Suppressor macrophage (primary cell): ENCODE results near the gene RBMS1.
A peak's percentile ranks its signal among the peaks of the same experiment; 100 is the strongest.

Experiments
- DNase-seq, 4 experiments: peaks; one replicate each; pipeline ENCODE4 v3.0.0-alpha.2; 2020 to 2022

RBMS1 gene

DNA sequence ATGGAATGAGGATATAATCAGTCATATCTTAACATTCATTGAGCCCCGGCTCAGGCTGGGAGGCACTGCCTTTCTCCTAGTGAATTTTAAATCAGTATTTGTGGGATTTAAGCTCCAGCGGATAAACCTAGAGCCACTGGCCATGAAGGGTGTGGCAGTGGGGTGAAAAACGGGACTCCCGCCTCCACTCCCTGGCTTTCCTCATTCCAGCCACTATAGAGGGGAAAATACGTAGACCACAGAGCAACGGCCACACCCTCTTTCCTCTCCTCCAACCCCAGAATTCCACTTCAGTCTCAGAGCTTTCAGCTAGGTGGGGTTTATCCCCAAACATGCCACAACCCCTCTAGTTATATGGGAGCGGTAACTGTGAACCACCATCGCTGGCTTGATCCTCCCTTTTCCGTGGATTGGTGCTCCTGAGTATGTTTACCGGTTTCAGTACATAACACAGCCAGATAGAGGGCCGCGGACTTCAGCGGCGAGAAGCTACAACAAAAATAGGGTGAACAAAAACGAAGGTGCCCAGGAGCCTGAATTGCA, 223.0 kb downstream of the RBMS1 start:
- DNase-seq: no peak

DNA sequence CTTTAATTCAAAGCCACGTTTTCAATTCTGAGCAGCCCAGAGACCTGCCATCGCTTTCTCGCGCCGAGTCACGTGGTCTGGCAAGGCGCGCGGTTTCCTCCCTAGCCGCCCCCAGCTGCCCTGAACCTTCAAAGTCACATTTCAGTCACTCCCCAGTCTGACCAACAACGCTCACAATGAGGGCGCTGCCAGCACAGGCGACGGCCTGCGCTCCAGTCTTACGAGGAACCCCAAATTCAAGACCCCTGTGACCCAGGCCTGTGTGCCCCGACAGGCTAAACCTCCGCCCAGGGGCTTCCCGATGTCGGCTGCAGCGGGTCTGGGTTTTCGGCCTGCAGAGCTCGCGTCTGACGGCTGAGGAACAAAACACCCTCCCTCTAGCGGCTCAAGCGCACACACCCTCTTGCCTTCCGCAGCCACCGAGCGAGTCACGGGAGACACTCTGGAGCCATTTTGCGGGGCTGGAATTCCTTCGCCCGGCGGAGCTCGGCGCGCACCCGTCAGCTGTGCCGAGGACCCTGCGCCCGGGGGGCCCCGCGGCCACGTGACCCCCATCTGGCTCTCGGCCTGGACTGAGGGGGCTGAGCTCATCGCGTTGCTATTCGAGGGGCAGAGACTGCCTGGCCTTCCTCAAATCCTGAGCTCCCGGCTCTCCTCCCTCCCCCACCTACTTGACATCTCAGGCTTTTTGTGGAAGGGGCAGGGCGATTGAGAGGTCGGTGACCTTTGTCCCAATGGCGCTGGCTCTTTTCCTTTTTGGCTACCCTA, 223.6 kb downstream of the RBMS1 start:
- DNase-seq: peak; percentile 65 to 87 (median 80)

DNA sequence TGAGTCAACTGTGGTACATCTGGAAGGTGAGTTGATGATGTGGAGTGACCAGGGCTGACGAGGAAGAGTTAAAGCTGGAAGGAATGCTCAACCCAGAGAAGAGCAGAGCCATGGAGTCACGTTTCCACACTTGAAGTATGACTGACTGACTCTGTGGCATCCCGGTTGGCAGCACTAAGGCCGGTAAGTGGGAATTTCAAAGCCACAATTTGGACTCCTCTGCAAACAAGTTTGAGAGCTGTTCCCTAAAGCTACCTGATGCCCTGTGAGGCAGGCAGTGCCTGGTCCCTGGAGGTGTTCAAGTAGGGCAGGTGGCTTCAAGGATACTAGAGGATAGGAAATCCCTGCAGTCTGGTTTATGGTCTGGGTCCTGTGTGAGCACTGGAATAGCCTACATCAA, 224.2 kb downstream of the RBMS1 start:
- DNase-seq: no peak

DNA sequence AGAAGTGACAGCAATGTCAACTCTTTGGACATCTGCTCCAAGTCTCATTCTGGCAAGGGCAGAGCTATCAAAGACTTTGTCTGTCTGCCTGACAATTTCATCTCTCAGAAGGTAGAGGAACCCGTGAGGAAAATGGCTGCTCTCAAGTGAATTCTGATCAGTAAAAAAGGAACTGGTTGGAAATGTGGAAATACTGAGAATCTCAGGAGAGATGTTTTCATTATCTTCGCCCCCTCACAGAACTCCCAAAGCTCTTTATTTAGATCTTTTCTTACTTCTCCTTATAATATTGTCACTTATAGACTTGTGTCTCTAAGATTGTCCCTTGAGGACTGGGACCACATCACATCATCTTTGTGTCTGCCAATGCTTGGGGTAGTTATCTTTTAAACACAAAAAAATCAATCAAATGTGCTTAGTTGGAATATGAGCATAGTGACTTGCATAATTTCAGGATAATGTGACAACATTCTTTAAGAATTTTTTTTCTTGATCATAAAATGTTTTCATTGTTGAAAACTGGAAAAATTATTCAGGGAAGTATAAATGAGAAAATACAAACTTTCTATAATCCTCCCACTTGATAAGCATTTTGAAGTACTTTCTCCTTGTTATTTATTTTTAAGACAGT, 225.3 kb downstream of the RBMS1 start:
- DNase-seq: peak; percentile 22 to 64 (median 43)

DNA sequence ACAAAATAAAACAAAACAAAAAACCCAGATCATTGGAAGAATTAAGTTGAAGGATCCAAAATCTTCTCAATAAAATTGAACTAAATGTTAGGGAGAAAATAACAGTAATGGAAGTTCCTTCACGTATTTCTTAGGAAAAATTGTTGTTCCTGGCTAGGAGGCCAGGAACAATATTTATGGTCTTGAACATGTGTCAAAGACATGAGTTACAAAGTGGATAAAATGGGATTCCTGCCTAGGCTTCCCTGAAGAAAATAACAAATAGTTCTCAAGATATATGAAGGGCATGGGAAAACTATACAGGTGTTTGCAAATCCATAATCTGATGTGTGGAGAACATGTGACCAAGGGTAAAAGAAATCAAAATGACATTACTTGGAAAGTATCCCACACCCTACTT, 225.9 kb downstream of the RBMS1 start:
- DNase-seq: no peak

DNA sequence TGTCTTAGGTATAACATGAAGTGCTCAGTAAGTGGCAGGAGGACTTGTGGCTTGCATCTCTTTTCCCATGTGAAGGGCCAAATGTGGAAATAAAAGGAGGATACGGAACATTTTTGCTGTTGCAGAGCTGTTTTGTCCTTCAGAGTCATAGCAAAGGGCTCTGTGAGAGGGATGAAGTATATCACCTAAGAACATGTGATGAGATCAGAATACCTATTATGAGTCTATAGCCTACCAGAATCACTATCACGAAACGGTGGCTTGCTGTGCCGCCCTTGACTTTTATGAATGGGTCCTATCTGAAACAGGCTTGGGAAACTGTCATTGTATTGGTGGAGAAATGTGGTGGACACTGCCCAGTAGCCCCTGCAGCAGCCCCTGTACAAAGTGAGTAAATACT, 226.6 kb downstream of the RBMS1 start:
- no peak for DNase-seq

DNA sequence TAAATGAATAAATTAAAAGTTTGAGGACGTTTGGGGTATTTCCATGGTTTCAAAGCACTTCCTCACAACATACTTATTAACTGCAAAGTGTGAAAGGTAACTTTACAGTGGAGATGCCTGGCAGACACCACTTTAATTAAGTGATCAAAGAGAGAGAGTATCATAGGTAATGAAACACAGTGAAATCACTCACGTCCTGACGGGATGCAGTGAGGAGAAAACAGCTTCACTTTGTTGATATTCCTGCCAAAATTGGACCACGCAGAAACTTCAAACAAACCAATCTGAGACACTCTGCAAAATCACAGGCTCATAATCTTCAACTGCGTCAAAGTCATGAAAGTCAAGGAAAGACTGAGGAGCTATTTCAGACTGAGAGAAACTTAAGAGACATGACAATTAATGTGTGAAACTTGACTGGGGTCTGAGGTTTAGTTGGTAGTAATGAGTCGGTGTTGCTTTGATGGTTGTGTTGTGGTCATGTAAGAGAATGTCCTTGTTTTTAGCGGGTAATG, 227.5 kb downstream of the RBMS1 start:
- no peak for DNase-seq

DNA sequence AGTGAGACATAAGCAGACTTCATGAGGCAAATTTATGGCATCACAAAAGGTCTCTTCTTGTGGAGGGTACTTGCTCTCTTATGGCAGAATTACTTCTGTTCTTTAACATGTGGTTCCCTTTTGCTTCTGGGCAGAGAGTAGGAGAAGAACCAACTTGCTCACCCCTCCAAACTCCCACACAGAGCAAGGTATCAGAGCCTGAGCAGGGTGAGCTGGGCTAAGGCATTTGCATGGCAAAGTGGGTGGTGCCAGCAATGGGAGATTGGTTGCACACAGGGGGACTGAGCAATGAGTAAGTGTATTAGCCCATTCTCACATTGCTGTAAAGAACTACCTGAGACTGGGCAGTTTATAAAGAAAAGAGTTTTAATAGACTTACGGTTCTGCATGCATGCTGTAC, 229.3 kb downstream of the RBMS1 start:
- DNase-seq: peak; percentile 23 to 63 (median 56)

DNA sequence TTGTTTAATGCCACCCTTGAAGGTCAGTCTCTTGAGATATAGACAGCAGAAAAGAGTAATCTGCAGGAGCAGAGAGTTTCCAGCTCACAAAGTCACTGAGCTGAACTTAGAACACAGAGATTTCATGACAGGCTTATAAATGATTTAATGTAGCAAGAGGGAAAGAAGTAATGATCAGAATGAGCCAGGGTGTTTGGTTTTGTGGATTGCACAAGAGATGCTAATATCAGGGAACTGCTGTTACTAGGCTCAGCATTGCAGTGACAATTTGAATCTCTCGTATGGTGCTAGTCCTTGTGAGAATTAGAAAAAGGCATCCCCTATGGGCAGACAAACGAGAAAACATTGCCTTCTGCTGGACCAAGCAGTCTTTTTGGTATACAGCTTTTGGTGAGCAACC, 231.9 kb downstream of the RBMS1 start:
- no peak for DNase-seq

DNA sequence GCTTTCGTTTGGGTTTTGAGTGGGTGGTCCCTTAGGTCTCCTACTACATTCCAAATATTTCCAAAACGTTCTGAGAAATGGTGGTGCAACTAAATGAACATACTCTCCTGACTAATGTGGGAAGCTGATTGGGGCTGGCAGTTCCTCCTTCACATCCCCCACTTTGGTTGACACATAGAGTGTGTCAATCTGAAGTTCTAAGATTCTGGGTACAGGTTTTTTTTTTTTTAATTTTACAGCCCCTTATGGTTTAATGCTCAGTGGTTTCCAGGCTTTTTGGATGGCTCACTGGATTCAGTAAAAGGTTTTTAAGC, 235.2 kb downstream of the RBMS1 start:
- DNase-seq: peak in 3 of 4 experiments; percentile 42 to 50 (median 49)

DNA sequence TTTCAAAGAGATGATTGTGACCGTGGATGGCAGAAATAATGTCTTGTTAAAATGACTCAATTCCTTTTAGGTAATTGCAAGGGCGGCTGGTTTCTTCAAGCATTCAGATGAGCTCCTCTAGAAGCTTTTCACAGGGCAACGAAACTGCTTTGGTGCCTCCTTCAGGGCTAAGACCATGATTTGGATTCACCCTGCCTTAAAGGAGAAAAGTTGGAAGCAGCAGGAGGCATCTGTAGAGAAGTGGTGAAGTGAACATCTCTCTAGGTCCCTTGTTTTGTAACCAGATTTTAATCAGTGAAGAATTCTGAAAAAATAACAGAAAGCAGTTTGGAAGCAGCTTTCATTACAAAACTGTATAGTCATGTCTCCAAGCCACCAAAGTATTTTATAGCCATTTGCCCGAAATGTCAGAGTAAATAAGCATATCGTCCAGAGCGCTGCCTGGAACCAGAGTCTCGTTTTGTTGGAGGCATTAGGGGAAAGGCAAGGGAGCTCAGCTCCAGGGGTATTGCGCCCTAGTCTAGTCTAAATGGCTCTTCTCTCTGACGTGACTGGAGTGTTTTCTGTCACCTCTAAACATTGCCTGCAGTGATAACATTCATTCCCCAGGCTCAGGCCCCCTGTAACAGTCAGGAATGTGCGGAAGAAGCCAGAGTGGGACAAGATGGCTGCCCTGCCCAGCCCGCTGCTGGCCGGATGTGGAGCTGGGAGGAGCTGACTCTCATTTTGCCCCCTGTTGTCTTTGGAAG, 235.7 kb downstream of the RBMS1 start:
- DNase-seq: no peak

DNA sequence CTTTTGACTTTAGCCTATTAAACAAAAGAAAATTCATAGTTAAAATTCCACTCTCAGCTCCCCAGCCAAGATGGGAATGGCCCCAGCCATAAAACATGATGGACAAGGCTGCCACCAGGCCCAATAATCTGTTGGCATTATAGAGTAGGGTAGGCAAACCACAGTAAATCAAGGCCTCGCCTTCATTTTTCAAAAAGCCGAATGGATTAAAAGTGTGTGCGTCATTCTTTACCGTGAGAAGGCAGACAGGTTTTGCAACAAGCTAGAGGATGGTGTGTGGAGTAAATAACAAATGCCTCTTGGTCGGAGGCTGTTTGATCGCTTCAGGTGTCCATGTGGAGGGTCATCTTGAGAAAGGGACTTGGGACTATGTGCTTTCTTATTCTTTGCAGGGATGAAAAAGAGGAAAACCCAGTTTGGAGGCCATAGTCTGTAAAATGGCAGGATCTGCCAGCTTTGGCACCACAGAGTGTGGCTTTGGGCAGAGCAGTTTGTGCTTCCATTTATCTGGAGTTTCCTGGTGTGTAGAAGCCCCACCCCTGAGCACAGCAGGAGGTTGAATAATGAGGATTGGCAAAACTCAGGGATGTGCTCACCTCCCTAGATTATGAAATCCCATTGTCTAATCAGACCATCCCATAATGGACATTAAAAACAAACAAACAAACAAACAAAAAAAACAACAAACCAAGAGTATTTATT, 236.4 kb downstream of the RBMS1 start:
- no peak for DNase-seq

DNA sequence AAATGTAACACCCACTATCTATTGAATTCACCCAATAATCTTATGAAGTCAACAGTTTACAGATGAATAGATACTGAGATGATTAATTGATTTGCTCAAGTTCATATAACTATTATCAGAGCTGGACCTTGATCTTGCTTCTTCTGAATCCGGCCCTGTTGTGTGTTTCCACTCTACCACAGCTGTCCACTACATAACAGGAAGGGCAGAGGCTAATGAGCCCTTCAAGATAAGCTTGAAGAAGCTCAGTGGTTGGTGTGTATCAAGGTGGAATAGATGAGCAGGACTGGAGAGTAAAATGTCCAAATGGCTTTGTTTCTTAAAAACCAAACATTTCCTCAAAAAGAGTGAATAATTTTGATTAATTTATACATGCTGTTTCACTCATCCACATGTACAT, 237.1 kb downstream of the RBMS1 start:
- DNase-seq: no peak

DNA sequence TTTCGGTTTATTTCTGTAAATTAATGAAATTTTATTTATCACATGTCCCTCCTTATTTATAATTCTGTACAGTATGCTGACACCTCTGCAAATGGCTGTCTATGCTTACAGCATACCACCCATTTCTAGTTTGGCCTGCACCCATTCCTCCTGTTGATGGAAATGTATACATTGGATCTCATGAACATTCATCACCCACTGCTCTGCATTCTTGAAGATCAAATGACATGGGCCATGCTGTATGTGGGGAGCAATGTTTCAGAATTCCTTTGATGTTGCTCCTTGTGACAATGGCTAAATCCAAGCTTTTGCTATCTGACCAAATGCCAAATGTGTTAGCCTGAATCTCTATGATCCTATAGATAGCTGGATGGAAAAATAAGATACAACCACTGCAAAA, 238.2 kb downstream of the RBMS1 start:
- no peak for DNase-seq

DNA sequence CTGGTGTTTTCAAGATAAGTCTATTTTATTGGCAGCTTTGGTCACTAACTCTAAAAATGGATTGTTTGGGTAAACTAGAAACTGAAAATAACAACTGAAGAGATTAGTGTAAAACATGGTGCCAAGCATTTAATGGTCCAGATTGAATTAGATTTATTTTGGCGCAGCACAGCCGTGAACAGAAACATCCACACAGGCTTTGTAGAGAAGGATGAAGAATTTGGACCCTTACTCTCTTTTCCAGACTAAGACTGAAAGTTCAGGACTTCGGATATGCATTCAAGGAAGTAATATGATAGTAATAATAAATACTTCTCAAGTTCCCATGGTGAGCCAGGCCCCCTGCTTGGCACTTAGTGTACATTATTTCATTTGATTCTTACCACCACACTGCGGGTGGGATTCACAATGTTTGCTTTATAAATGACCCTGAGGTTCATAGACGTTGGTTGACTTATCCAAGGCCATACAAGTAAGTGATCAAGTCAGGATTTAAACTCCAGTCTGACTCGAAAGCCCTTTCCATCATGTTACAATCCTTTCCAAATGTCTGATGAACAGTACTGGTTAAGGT, 239.3 kb downstream of the RBMS1 start:
- DNase-seq: no peak

DNA sequence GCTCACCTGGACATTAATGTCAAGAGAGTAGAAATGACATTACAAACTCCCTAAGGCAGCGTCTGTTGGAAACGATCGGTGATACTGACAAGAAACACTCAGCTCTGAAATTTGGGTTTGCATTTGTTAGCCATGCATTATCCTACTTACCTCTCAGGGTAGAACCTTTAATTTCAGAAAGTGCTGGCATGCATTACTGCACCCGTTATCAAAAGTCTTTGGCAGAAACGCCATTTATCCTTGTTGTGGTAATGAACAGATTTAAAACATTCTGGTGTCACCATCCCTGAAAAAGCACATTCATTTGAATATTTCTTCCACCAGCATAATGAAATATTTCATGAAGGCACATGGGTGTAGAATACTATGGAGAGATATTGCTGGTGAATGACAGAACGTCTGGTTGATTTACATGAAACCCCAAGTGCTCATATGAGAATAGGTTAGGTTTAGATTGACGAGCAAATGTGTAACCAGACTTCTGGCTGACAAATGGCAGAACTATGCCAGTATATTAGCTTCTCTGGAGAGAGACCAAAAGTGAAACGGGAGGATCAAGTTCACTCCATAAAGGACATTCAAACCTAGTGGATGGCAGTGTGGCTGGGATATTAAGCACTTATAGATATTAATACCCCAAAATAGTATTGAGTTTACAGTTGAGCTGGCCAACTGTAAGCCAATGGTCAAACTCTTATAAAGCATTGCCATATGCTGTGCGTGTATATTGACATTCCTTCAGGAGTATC, 240.0 kb downstream of the RBMS1 start:
- no peak for DNase-seq

DNA sequence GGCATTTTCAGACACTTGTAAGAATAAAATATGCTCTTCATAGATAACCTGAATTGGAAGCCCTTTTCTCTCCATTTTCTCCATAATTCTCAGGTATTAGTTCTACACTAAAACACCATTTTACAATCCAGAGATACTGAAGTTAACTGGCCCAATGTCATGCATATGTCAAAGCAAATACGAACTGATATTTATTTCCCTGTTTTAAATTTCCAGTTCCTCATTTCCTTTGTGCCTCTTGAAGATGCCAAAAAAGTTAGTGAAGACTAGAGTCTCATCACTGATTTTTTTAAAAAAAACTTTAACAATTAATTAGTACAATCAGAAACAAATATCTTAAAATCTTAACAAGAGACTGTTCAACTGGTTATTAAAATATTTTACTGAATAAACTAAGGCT, 240.7 kb downstream of the RBMS1 start:
- DNase-seq: peak in 2 of 4 experiments; percentile 47 to 61

DNA sequence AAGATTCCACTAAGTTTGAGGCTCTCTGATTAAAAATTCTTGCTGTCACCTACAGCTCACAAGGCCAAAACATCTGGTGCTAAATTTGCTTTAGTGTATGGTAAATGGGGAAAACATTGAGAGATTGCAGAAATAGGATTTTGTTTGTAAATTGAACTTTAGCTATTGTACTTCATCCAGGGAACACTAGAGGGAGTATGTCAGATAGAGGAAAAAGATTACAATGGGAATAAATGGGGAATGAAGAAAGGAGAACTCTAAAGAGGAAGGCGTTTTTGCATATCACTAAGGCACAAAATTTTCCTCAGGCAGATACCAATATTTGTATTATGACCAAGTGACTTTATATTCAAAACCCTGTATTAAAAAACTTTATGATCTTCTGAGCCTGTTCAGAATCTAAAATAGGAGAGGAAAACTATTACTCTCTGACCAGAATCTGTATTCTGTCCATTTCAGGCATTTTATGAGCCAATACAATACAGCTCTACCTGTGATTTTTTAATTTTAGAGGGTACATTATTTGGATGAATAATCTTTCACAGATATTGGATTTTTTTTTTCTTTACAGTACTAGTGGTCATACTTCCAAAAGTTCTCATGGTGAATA, 241.2 kb downstream of the RBMS1 start:
- DNase-seq: peak; percentile 19 to 88 (median 60)

DNA sequence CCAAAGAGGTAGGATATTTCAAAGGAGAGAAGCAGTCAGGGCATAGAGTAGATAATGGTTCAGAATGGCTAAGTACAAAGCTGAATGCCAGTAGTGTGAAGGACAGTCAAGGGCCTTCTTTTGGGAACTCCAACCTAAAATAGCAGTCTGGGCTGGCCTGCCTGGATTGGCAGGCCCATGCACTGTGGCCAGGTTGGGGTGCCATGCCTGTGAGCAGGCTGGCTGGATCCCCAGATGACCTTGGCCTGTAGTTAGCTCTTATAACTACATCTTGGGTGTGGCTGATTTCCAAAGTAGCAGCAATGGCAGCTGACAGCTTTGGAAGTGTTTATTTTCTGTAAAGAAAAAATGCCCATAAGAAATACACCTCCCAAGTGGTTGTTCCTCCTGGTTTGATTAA, 242.0 kb downstream of the RBMS1 start:
- no peak for DNase-seq

DNA sequence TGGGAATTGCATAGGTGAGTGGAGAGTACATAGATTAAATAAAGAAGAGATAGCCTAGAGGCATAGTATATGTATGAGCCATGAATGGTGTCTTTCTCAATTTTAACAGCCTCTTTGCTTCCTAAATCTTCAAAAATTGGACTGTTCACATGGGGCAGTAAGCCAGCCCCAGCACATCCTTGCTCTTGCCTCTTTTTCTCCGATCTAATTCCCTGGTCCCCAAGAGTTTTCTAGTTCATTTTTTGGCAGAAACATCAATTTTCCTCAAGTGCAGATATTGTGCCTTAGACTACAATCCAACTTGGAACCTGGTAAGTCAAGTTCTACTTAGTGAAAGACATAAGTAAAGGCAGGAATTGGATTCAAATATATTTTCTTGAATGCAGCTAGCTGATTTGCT, 243.7 kb downstream of the RBMS1 start:
- no peak for DNase-seq
